Hepatocyte (in vitro differentiated cells): ENCODE results near the gene FAM217A. TPM values are rescaled to one million over a fixed set of nuclear protein-coding genes. Genes with fewer than 3 reads are reported as not detected.
A peak's percentile ranks its signal among the peaks of the same experiment; 100 is the strongest.

ENCODE experiments used
- DNase-seq: peaks from one replicate; pipeline ENCODE4 v3.0.0-alpha.2; 2016; ENCODE audit warnings: low spot score
- H2AFZ ChIP-seq: fragments of 200-600 bp; sonication (generic); 2 replicates; pipeline ENCODE4 v1.6.0; 2016; ENCODE audit warnings: antibody characterized with exemption, mild to moderate bottlenecking
- H3K27ac ChIP-seq: fragments of 200-600 bp; sonication (generic); 2 replicates; pipeline ENCODE4 v1.5.1; 2016; ENCODE audit warnings: mild to moderate bottlenecking
- H3K27me3 ChIP-seq: fragments of 200-600 bp; sonication (generic); 2 replicates; pipeline ENCODE4 v1.6.1; 2016
- H3K36me3 ChIP-seq: fragments of 200-600 bp; sonication (generic); replicated peaks from 2 replicates; pipeline ENCODE4 v1.5.1; 2016; ENCODE audit warnings: low read depth; ENCODE audit not compliant: insufficient read depth
- H3K4me1 ChIP-seq: fragments of 200-600 bp; sonication (generic); 2 replicates; pipeline ENCODE4 v1.5.1; 2016; ENCODE audit warnings: mild to moderate bottlenecking, moderate library complexity; ENCODE audit not compliant: insufficient read depth
- H3K4me2 ChIP-seq: fragments of 200-600 bp; sonication (generic); 2 replicates; pipeline ENCODE4 v1.6.0; 2016
- H3K4me3 ChIP-seq: fragments of 200-600 bp; sonication (generic); 2 replicates; pipeline ENCODE4 v1.5.1; 2016; ENCODE audit warnings: mild to moderate bottlenecking
- H3K79me2 ChIP-seq: fragments of 200-600 bp; sonication (generic); 2 replicates; pipeline ENCODE4 v1.6.0; 2017; ENCODE audit warnings: mild to moderate bottlenecking
- H3K9me2 ChIP-seq: fragments of 200-600 bp; sonication (generic); replicated peaks from 2 replicates; pipeline ENCODE4 v1.6.0; 2017; ENCODE audit warnings: mild to moderate bottlenecking; ENCODE audit not compliant: insufficient read depth
- H3K9me3 ChIP-seq: fragments of 200-600 bp; sonication (generic); 2 replicates; pipeline ENCODE4 v1.5.1; 2016; ENCODE audit warnings: low read depth, mild to moderate bottlenecking
- H4K20me1 ChIP-seq: fragments of 200-600 bp; sonication (generic); 2 replicates; pipeline ENCODE4 v1.6.0; 2016; ENCODE audit warnings: mild to moderate bottlenecking; ENCODE audit not compliant: insufficient read depth, poor library complexity, severe bottlenecking
- CTCF ChIP-seq: fragments of 200-600 bp; sonication (generic); IDR thresholded peaks from 2 replicates; pipeline ENCODE4 v1.5.1; 2016; ENCODE audit warnings: antibody characterized with exemption, mild to moderate bottlenecking; ENCODE audit not compliant: poor library complexity
- EZH2 ChIP-seq: fragments of 200-600 bp; sonication (generic); IDR thresholded peaks from 2 replicates; pipeline ENCODE4 v1.6.1; 2016; ENCODE audit warnings: antibody characterized with exemption, mild to moderate bottlenecking, borderline replicate concordance
- EZH2phosphoT487 ChIP-seq: fragments of 200-600 bp; sonication (generic); IDR thresholded peaks from one replicate; pipeline ENCODE4 v1.6.1; 2018; ENCODE audit warnings: antibody characterized with exemption, mild to moderate bottlenecking, low read depth, moderate library complexity; ENCODE audit not compliant: unreplicated experiment, severe bottlenecking
- WGBS: methylation state at CpG from one replicate; pipeline ENCODE4 v1.1.6; 2016; ENCODE audit warnings: low lambda C conversion rate; ENCODE audit errors: missing lambda C conversion rate; 5-methylcytosine and 5-hydroxymethylcytosine counted together
- polyA plus RNA-seq: library from polyadenylated mRNA; unstranded; fragments of >200 nt; fragmentation: Nextera tagmentation; extraction: Ambion mirVana; gene quantifications from 2 replicates; pipeline ENCODE4 v1.2.1, GENCODE V29; 2016
- total RNA-seq: library from RNA; depleted of rRNA; stranded (reverse); fragments of >200 nt; gene quantifications from 2 replicates; pipeline ENCODE4 v1.2.3, GENCODE V29; 2014

FAM217A gene
- total and polyA plus RNA-seq, 2 experiments from 2014 or later = not detected

GRCh38 chr6:4069199-4069598, 9.7 kb downstream of the FAM217A start:
- Histone ChIP-seq H2AFZ (no peak overlapping the region), H3K4me2 (no peak overlapping the region), H3K4me1 (peaks cover 13% of the 10 kb centered on the region), H3K27me3 (no peaks in the 10 kb centered on the region), H3K4me3 (no peak overlapping the region), H3K9me2 (no peaks in the 10 kb centered on the region), H3K27ac (no peak overlapping the region), H3K36me3 (no peaks in the 10 kb centered on the region), H3K79me2 (no peaks in the 10 kb centered on the region), H3K9me3 (no peaks in the 10 kb centered on the region), H4K20me1 (no peaks in the 10 kb centered on the region)
- no peak for DNase-seq
- WGBS = 80% methylated on average over 6 of the region's 6 CpGs
- TF ChIP-seq EZH2phosphoT487 = no peak

GRCh38 chr6:4067673-4068072, 11.3 kb downstream of the FAM217A start:
- H3K4me2 ChIP-seq = peak overlapping the region; percentile 51
- H3K79me2 ChIP-seq = no peaks in the 10 kb centered on the region
- peaks cover 13% of the 10 kb centered on the region for H3K4me1 ChIP-seq
- no peak overlapping the region for H2AFZ ChIP-seq
- H4K20me1 ChIP-seq = no peaks in the 10 kb centered on the region
- H3K27ac ChIP-seq = peak overlapping the region; percentile 49
- DNase-seq = no peak
- 69% methylated on average over 1 of the region's 1 CpG for WGBS
- H3K4me3 ChIP-seq = no peak overlapping the region
- no peaks in the 10 kb centered on the region for H3K9me3 ChIP-seq
- H3K36me3 ChIP-seq = no peaks in the 10 kb centered on the region
- TF ChIP-seq EZH2 (no peak), EZH2phosphoT487 (no peak), CTCF (no peak)
- H3K9me2 ChIP-seq = no peaks in the 10 kb centered on the region
- no peaks in the 10 kb centered on the region for H3K27me3 ChIP-seq

- no peak overlapping the region for H3K4me2 ChIP-seq
- TF ChIP-seq EZH2phosphoT487 (no peak), EZH2 (no peak), CTCF (no peak)
- H3K36me3 ChIP-seq = peaks cover 4% of the 10 kb centered on the region
- no peak overlapping the region for H2AFZ ChIP-seq
- DNase-seq = no peak
- H3K79me2 ChIP-seq = no peaks in the 10 kb centered on the region
- no peaks in the 10 kb centered on the region for H3K9me2 ChIP-seq
- H3K9me3 ChIP-seq = no peaks in the 10 kb centered on the region
- H3K27ac ChIP-seq = no peak overlapping the region
- H3K4me1 ChIP-seq = peaks cover 13% of the 10 kb centered on the region
- no peaks in the 10 kb centered on the region for H3K27me3 ChIP-seq
- no peak overlapping the region for H3K4me3 ChIP-seq
- H4K20me1 ChIP-seq = no peaks in the 10 kb centered on the region
- WGBS = 81% methylated on average over 7 of the region's 7 CpGs
Measured at GRCh38 chr6:4066029-4066755, 12.7 kb downstream of the FAM217A start.

- H3K79me2 ChIP-seq = peaks cover 2% of the 10 kb centered on the region
- no peaks in the 10 kb centered on the region for H3K27me3 ChIP-seq
- peak overlapping the region; percentile 31 for H3K27ac ChIP-seq
- TF ChIP-seq CTCF = no peak
- TF ChIP-seq EZH2phosphoT487 = no peak
- no peak overlapping the region for H3K4me3 ChIP-seq
- no peak overlapping the region for H2AFZ ChIP-seq
- no peaks in the 10 kb centered on the region for H3K9me3 ChIP-seq
- H3K9me2 ChIP-seq = no peaks in the 10 kb centered on the region
- peak; percentile 24 for DNase-seq
- 86% methylated on average over 4 of the region's 4 CpGs for WGBS
- H4K20me1 ChIP-seq = no peaks in the 10 kb centered on the region
- peaks cover 6% of the 10 kb centered on the region for H3K36me3 ChIP-seq
- H3K4me2 ChIP-seq = no peak overlapping the region
- peaks cover 4% of the 10 kb centered on the region for H3K4me1 ChIP-seq
Measured at GRCh38 chr6:4059115-4059777, 19.7 kb downstream of the FAM217A start.
